Cardiac muscle cell (in vitro differentiated cells and primary cell): ENCODE results near the gene F2RL2. TPM values are rescaled to one million over a fixed set of nuclear protein-coding genes. Genes with fewer than 3 reads are reported as not detected.
A peak's percentile ranks its signal among the peaks of the same experiment; 100 is the strongest.

ENCODE experiments used
- DNase-seq, 2 donors: peaks; one replicate each; pipeline versions ENCODE4 v3.0.0 to v3.0.0-alpha.2; 2010 to 2017; ENCODE audit warnings: low read depth in 1 of 2, low spot score in 1 of 2
- H3K27ac ChIP-seq: fragments of 200-600 bp; sonication (generic); 2 replicates; pipeline ENCODE4 v1.5.1; 2016
- H3K27me3 ChIP-seq: fragments of 200-600 bp; sonication (generic); 2 replicates; pipeline ENCODE4 v1.6.0; 2016; ENCODE audit warnings: control low read depth
- H3K36me3 ChIP-seq: fragments of 200-600 bp; sonication (generic); 2 replicates; pipeline ENCODE4 v1.5.1; 2016; ENCODE audit warnings: control low read depth
- H3K4me1 ChIP-seq: fragments of 200-600 bp; sonication (generic); 2 replicates; pipeline ENCODE4 v1.8.1; 2017; ENCODE audit warnings: low read depth, mild to moderate bottlenecking, mixed run types
- H3K4me3 ChIP-seq: fragments of 200-600 bp; sonication (generic); 2 replicates; pipeline ENCODE4 v1.5.1; 2016; ENCODE audit warnings: mild to moderate bottlenecking
- H3K9me3 ChIP-seq: fragments of 200-600 bp; sonication (generic); 2 replicates; pipeline ENCODE4 v1.5.1; 2017; ENCODE audit warnings: low read depth, mild to moderate bottlenecking, control low read depth
- polyA plus RNA-seq: library from polyadenylated mRNA; unstranded; fragments of >200 nt; fragmentation: Nextera tagmentation; extraction: Ambion mirVana; gene quantifications from 2 replicates; pipeline ENCODE4 v1.2.1, GENCODE V29; 2016
- total RNA-seq: library from RNA; depleted of rRNA; stranded (reverse); fragments of >200 nt; gene quantifications from 2 replicates; pipeline ENCODE4 v1.2.3, GENCODE V29; 2016
- TF ChIP-seq, protein P1 (sequence below): IDR thresholded peaks from 2 replicates; pipeline ENCODE4 v1.5.1; 2012; ENCODE audit warnings: low read depth, mild to moderate bottlenecking, low read length

Gene F2RL2, protein sequence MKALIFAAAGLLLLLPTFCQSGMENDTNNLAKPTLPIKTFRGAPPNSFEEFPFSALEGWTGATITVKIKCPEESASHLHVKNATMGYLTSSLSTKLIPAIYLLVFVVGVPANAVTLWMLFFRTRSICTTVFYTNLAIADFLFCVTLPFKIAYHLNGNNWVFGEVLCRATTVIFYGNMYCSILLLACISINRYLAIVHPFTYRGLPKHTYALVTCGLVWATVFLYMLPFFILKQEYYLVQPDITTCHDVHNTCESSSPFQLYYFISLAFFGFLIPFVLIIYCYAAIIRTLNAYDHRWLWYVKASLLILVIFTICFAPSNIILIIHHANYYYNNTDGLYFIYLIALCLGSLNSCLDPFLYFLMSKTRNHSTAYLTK
- total RNA-seq: 0.70 and 0.98 TPM in 2 replicates
- 0.32 and 3.7 TPM in 2 replicates for polyA plus RNA-seq

DNA sequence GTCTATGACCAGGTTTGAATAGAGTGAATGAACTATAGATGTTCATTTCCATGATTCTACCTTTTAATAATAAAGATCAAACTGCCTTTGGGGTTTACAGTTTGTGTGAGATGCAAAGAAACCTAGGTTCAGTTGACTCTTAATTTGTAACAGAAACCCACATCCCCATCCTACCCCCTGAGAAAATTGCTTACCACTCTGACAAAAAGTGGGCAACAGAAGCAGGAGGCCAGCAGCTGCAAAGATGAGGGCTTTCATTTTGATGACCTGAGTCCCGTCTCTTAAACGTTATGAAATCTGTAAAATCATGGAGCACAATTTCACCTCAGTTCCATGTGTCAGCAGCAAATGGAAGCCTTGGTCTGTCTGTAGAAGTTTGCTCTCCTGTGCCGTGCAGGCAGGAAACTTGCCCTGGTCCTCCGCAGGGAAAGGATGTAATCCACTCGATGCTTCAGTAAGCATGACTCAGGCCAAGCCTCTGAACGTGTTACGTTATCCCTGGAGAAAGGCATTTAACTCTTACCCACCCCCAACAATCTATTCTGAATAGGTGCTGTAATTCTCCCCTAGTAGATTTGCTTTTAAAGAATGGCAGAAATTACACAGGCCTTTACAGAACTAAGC, at the start of gene F2RL2:
TSS of gene F2RL2 (minus strand) at position 431 of the 624 bp plus-strand sequence. CDS start at position 258, 173 bp downstream.
- Histone ChIP-seq H3K4me1 (no peaks in the 10 kb centered on the region), H3K4me3 (no peak within 1 kb of the TSS), H3K36me3 (no peaks in the 10 kb centered on the region), H3K27ac (no peak within 1 kb of the TSS), H3K9me3 (no peaks in the 10 kb centered on the region), H3K27me3 (no peaks in the 10 kb centered on the region)
- peak; percentile 25 to 80 for DNase-seq
- TF ChIP-seq, protein P1, sequence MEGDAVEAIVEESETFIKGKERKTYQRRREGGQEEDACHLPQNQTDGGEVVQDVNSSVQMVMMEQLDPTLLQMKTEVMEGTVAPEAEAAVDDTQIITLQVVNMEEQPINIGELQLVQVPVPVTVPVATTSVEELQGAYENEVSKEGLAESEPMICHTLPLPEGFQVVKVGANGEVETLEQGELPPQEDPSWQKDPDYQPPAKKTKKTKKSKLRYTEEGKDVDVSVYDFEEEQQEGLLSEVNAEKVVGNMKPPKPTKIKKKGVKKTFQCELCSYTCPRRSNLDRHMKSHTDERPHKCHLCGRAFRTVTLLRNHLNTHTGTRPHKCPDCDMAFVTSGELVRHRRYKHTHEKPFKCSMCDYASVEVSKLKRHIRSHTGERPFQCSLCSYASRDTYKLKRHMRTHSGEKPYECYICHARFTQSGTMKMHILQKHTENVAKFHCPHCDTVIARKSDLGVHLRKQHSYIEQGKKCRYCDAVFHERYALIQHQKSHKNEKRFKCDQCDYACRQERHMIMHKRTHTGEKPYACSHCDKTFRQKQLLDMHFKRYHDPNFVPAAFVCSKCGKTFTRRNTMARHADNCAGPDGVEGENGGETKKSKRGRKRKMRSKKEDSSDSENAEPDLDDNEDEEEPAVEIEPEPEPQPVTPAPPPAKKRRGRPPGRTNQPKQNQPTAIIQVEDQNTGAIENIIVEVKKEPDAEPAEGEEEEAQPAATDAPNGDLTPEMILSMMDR: no peak

DNA sequence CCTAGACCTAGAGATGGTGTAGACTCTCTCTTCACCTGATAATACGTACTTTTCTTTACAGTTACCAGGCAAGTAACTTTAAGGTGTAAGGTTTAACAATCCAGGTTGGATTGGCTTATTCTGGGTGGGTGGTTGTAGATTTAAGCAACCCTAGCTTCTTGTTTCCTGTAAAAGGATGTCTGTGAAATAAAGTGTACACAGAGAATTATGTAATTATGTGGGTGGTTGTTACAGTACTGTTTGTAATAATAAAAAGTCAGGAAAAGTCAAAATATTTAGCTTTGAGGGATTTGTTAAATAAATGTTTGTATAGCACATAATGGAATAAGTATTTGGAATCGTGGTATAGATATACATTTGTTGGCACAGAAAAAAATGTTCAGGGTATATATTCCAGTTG, 49.0 kb upstream of the F2RL2 start:
- H3K4me3 ChIP-seq: no peak overlapping the region
- H3K27me3 ChIP-seq: no peaks in the 10 kb centered on the region
- no peaks in the 10 kb centered on the region for H3K9me3 ChIP-seq
- no peaks in the 10 kb centered on the region for H3K36me3 ChIP-seq
- TF ChIP-seq, protein P1: no peak
- H3K4me1 ChIP-seq: no peaks in the 10 kb centered on the region
- H3K27ac ChIP-seq: no peak overlapping the region
- no peak for DNase-seq

DNA sequence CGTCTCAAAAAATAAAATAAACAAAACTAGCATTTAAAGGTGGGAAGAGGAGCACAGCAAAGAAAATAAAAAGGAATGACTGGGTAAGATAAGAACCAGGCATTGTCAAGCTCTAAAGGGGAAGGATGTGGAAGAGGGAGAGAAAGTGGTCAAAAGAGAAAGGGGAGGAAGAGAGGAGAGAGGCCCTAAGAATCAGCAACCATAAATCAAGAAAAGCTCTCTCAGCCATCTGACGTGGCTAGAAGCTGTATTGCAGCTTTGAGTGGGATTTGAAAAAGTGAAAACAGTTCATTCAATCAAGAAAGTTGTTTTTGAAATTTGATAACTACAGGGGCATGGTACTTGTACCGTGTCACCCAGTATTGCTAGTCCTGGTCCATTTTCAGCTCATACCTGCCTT, 47.3 kb upstream of the F2RL2 start:
- Histone ChIP-seq H3K4me1 (no peaks in the 10 kb centered on the region), H3K36me3 (no peaks in the 10 kb centered on the region), H3K27ac (no peak overlapping the region), H3K9me3 (no peaks in the 10 kb centered on the region), H3K27me3 (no peaks in the 10 kb centered on the region), H3K4me3 (no peak overlapping the region)
- TF ChIP-seq, protein P1: no peak
- DNase-seq: no peak

DNA sequence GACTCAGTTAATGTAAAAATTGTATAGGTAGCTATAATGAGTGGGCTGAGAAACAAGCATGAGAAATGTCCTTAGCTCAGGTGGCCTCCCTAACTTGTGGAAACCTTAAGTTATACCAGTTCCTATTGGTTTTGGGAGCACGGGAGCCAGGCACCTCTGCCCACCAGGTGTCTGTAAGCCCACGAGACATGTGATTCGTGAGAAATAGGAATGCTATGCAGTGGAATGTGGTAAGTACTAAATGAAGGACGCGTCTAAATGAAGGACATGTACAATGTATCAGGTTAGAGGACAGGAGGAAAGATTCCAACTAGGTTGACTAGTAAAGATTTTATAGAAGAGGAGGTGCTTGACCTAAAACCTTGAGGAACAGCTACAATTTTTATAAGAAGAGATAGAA, 46.0 kb upstream of the F2RL2 start:
- Histone ChIP-seq H3K4me1 (no peaks in the 10 kb centered on the region), H3K36me3 (no peaks in the 10 kb centered on the region), H3K9me3 (no peaks in the 10 kb centered on the region), H3K27ac (no peak overlapping the region), H3K27me3 (no peaks in the 10 kb centered on the region), H3K4me3 (no peak overlapping the region)
- TF ChIP-seq, protein P1: no peak
- no peak for DNase-seq

DNA sequence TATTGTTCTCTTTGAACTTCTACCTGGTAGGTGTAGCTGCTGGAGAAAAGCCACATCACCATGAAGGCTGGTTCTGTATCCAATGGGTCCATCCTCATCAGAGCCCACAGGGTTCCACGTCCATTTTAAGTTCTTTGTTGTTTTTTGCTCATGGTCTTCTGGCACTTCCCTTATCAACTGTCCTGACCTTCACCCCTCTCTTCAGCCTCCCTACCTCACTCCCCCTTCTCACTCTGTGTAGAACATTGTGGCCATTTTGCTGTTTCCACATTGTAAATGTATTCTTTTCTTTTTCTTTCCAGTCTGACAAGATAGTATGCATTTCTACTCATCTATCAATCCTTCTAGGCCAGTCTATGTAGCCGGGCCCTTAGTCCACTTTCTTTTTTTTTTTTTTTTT, 44.3 kb upstream of the F2RL2 start:
- Histone ChIP-seq H3K27ac (no peak overlapping the region), H3K4me1 (no peaks in the 10 kb centered on the region), H3K36me3 (no peaks in the 10 kb centered on the region), H3K4me3 (no peak overlapping the region), H3K27me3 (no peaks in the 10 kb centered on the region), H3K9me3 (no peaks in the 10 kb centered on the region)
- TF ChIP-seq, protein P1: no peak
- no peak for DNase-seq
